Measurements from ENCODE around the gene TXNRD1.

Gene TXNRD1

GRCh38 chr12:104353012-104353981 lies 137.7 kb downstream of the TXNRD1 start:
- no peak for TF ChIP-seq CTCF (IDR thresholded peaks at IDR 0.05)
- H3K4me3 ChIP-seq (ENCODE audit: low read depth in 1 of 2, low read length in 1 of 2): no peak overlapping the region
- H3K9me3 ChIP-seq: no peaks in the 10 kb centered on the region
- no peaks in the 10 kb centered on the region for H3K27me3 ChIP-seq
- H3K36me3 ChIP-seq: peaks cover 63% of the 10 kb centered on the region
- no peak overlapping the region for H3K27ac ChIP-seq
- peaks cover 0 to 2% of the 10 kb centered on the region in 2 experiments for H3K4me1 ChIP-seq (ENCODE audit: control insufficient read depth in 1 of 2, insufficient read depth in 1 of 2, low read depth in 1 of 2, low read length in 1 of 2)

GRCh38 chr12:104354167-104354867 lies 138.7 kb downstream of the TXNRD1 start:
- no peak for TF ChIP-seq CTCF (IDR thresholded peaks at IDR 0.05)
- Histone ChIP-seq H3K9me3 (no peaks in the 10 kb centered on the region), H3K27ac (no peak overlapping the region), H3K4me1 (ENCODE audit: control insufficient read depth in 1 of 2, insufficient read depth in 1 of 2, low read depth in 1 of 2, low read length in 1 of 2) (peaks cover 0 to 3% of the 10 kb centered on the region in 2 experiments), H3K4me3 (ENCODE audit: low read depth in 1 of 2, low read length in 1 of 2) (no peak overlapping the region), H3K27me3 (no peaks in the 10 kb centered on the region), H3K36me3 (peaks cover 53% of the 10 kb centered on the region)

GRCh38 chr12:104354868-104355570 lies 139.4 kb downstream of the TXNRD1 start:
- Histone ChIP-seq H3K36me3 (peaks cover 46% of the 10 kb centered on the region), H3K4me3 (ENCODE audit: low read depth in 1 of 2, low read length in 1 of 2) (no peak overlapping the region), H3K4me1 (ENCODE audit: control insufficient read depth in 1 of 2, insufficient read depth in 1 of 2, low read depth in 1 of 2, low read length in 1 of 2) (peaks cover 0 to 3% of the 10 kb centered on the region in 2 experiments), H3K27ac (no peak overlapping the region), H3K27me3 (no peaks in the 10 kb centered on the region), H3K9me3 (no peaks in the 10 kb centered on the region)
- no peak for TF ChIP-seq CTCF (IDR thresholded peaks at IDR 0.05)

- Histone ChIP-seq H3K4me3 (ENCODE audit: low read depth in 1 of 2, low read length in 1 of 2) (no peak overlapping the region), H3K4me1 (ENCODE audit: control insufficient read depth in 1 of 2, insufficient read depth in 1 of 2, low read depth in 1 of 2, low read length in 1 of 2) (peaks cover 0 to 3% of the 10 kb centered on the region in 2 experiments), H3K9me3 (no peaks in the 10 kb centered on the region), H3K36me3 (peaks cover 39% of the 10 kb centered on the region), H3K27ac (no peak overlapping the region), H3K27me3 (no peaks in the 10 kb centered on the region)
- TF ChIP-seq CTCF (IDR thresholded peaks at IDR 0.05): no peak
Measured at GRCh38 chr12:104355630-104356029, 140.1 kb downstream of the TXNRD1 start.

Measured in neutrophil (primary cell).